Neural cell (in vitro differentiated cells): ENCODE data around the gene AXIN1.

Experiments
- CTCF ChIP-seq: fragments of 450-650 bp; IDR thresholded peaks from 2 replicates; pipeline ENCODE4 v1.5.1; 2014; ENCODE audit warnings: antibody characterized with exemption, mild to moderate bottlenecking, moderate library complexity; ENCODE audit not compliant: poor library complexity, severe bottlenecking
- EP300 ChIP-seq: fragments of 450-650 bp; conservative IDR thresholded peaks from 2 replicates; pipeline ENCODE4 v1.6.1; 2014; ENCODE audit warnings: antibody characterized with exemption, mild to moderate bottlenecking, moderate library complexity; ENCODE audit not compliant: poor library complexity, severe bottlenecking
- EZH2 ChIP-seq: fragments of 200-600, 300-800 bp; shearing (Covaris generic), sonication (generic); IDR thresholded peaks from 2 replicates; pipeline ENCODE4 v1.6.1; 2014; ENCODE audit warnings: antibody characterized with exemption, low read length, borderline replicate concordance, mild to moderate bottlenecking; ENCODE audit not compliant: insufficient read depth, poor library complexity, severe bottlenecking
- POLR2AphosphoS5 ChIP-seq: IDR thresholded peaks from 2 replicates; pipeline ENCODE4 v1.6.1; 2012
- REST ChIP-seq: IDR thresholded peaks from 2 replicates; pipeline ENCODE4 v1.6.1; 2012; ENCODE audit warnings: borderline replicate concordance
- TAF1 ChIP-seq: IDR thresholded peaks from 2 replicates; pipeline ENCODE4 v1.6.1; 2012; ENCODE audit warnings: low read depth

- TF ChIP-seq POLR2AphosphoS5 (no peak), TAF1 (no peak), CTCF (no peak), EP300 (no peak), EZH2 (no peak), REST (no peak)
Observed at GRCh38 chr16:263944-264343, 88.6 kb downstream of the AXIN1 start.
